HG02870 (cell line): ENCODE results near the gene PDZRN3.

Experiments used
- ATAC-seq: cut with Tn5 transposase; IDR thresholded peaks from one replicate; pipeline ENCODE4 v1.9.1; 2021; ENCODE audit warnings: mild to moderate bottlenecking, moderate library complexity; ENCODE audit not compliant: unreplicated experiment

PDZRN3 gene

DNA sequence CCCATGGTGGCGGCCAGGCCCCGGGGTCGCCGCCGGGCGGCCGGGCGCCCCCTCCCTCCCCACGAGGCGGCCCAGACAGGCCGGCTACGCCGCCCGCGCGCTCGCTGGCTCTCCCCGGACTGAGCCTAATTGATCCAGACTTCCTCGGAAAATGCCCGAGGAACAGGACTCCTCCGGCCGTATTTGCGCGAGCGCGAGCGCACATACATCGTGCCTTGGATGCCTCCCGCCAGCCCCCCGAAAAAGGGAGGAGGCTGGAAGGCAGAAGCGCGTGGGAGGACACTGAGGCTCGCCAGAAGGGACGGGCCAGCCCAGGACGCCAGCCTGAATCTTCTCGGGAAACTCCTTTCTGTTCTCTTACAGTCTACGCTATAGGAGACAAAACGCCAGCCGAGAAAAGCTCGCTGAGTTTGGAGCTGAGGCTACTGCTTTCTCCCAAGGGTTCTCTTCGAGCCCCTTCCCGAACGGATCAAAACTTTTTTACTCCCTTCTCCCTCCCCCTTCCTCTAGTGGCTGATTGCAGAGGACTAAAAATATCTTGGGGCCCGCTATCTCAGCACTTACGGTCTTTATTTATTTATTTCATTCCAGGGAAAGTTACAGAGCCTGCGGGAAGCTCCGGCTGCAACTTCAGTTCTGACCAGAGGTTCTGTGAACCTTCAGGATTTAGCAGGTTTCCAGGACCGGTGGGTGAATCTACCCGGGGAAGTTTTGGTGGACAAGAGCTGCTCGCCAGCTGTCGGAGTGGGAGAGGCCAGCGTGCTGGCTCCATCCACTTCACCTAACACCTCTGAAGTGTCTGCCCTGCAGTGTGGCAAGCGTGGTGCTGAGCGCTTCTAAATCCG is at the start of gene PDZRN3:
Gene PDZRN3 (minus strand): TSS at position 121 of the 845 bp plus-strand sequence.
- ATAC-seq, result no peak

GRCh38 chr3:73674280-73674679 is 49.5 kb upstream of the PDZRN3 start:
- no peak for ATAC-seq

- no peak for ATAC-seq
Measured at GRCh38 chr3:73669260-73669659, 44.5 kb upstream of the PDZRN3 start.

- ATAC-seq, result no peak
Measured at GRCh38 chr3:73668391-73668790, 43.6 kb upstream of the PDZRN3 start.

GRCh38 chr3:73667889-73668288 is 43.1 kb upstream of the PDZRN3 start:
- no peak for ATAC-seq

- no peak for ATAC-seq
Measured at GRCh38 chr3:73665286-73665685, 40.5 kb upstream of the PDZRN3 start.

GRCh38 chr3:73664389-73664788 is 39.6 kb upstream of the PDZRN3 start:
- ATAC-seq, result no peak

DNA sequence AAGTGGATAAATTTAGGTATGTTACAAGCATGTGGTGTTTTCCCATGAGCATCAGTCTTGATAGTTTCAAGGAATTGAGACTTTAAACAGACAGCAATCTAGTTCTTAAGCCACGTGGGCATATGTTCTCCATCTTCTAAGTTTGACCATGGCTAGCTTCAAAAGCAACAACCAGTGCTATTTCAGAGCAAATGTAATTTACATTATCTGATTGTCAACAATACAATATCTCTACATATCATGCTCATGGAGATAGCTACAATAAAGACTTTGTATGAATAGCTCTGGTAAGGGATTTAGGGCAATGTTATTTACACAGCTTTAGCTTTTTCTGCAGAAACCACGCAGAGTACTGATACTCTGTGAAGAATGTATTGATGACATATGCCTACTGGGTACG is 38.8 kb upstream of the PDZRN3 start:
- no peak for ATAC-seq

- no peak for ATAC-seq
Measured at GRCh38 chr3:73661265-73661664, 36.5 kb upstream of the PDZRN3 start.

- ATAC-seq, result no peak
Measured at GRCh38 chr3:73658227-73658626, 33.5 kb upstream of the PDZRN3 start.

DNA sequence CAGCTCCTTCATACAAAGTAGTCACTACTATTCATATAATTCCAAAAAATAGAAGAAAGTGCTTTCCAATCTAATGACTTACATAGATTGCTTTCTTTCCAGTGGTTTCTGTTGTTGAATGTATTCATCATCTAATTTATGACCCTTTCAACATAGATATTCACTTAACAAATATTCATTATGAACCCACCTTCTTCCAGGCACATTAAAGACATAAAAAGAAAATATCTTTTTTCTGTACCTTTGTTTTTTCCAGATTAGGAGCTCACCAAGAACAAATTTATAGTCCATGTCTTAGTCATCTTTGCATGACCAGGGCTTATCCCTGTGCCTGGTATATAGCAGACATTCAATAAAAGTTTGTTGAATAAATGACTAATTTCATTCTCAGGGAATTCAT is 32.4 kb upstream of the PDZRN3 start:
- no peak for ATAC-seq

DNA sequence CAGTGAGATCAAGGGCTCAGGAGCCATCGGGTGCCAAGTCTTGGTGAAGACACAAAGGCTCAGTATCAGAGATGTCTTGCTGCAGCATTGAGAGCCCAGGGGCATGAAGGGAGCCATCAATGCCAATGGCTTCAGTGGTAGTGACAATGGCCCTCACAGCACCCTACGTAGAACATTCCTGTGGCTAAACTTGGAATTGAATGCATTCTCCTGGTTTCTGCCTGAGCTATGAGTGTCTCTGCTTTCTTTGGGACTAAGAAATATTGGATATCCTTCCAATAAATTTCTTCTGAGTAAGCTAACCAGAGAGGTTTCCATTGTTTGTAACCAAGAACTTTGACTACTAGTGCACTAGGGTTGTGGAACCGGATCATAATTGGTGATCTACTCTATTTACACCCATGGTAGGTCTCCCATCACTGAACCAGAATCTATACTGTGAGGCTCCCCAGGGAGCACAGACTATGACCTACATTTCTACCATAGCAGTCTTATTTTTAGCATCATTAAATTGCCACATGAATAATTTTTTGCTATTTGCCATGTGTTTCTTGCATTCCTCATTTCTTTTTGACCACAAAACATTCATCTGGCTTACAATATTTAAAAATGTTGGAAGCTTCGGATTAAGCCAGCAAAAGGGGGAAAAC is 31.6 kb upstream of the PDZRN3 start:
- no peak for ATAC-seq

- no peak for ATAC-seq
Measured at GRCh38 chr3:73655197-73655596, 30.5 kb upstream of the PDZRN3 start.

- ATAC-seq, result no peak
Measured at GRCh38 chr3:73653877-73654276, 29.1 kb upstream of the PDZRN3 start.

GRCh38 chr3:73653351-73653750 is 28.6 kb upstream of the PDZRN3 start:
- no peak for ATAC-seq

GRCh38 chr3:73652896-73653295 is 28.2 kb upstream of the PDZRN3 start:
- ATAC-seq, result no peak

DNA sequence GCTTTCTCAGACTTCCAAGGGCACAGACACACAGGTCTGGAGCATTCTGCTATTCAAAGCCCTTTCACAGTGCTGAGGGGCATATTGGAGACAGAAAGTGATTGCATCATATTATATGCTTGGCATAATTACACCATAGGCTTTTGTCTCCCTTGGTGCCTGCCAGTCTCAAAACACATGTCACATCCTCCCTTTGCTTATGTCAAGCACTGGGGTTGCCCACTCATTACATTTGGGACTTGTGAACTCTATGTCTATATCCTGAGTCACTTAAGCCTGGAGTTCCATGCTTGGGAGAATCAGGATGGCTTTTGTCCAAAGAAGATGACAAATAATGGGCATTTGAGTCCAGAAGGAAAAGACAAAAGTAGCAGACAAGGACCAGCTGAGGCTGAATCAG is 12.3 kb upstream of the PDZRN3 start:
- ATAC-seq, result no peak

GRCh38 chr3:73635254-73635653 is 10.5 kb upstream of the PDZRN3 start:
- no peak for ATAC-seq

DNA sequence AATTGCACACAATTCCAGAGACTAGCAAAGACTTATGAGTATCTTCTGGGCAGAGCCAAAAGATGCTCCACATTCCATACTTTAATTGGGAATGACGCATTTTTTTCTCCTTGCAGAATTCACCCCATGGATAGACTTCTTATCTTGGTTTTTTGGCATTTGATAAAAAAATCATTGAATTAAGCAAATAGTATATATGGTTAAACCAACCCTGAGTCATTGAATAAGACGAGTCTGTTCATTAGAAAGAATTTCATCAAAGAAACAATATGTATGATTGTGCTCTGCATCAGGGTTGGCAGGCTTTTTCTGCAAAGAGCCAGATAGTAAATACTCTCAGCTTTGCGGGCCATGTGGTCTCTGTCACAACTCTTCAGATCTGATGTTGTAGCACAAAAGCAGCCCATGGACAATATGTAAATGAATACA is 9.2 kb upstream of the PDZRN3 start:
- ATAC-seq, result no peak

GRCh38 chr3:73633453-73633852 is 8.7 kb upstream of the PDZRN3 start:
- ATAC-seq, result no peak

GRCh38 chr3:73626106-73626505 is 1.4 kb upstream of the PDZRN3 start:
- no peak for ATAC-seq

DNA sequence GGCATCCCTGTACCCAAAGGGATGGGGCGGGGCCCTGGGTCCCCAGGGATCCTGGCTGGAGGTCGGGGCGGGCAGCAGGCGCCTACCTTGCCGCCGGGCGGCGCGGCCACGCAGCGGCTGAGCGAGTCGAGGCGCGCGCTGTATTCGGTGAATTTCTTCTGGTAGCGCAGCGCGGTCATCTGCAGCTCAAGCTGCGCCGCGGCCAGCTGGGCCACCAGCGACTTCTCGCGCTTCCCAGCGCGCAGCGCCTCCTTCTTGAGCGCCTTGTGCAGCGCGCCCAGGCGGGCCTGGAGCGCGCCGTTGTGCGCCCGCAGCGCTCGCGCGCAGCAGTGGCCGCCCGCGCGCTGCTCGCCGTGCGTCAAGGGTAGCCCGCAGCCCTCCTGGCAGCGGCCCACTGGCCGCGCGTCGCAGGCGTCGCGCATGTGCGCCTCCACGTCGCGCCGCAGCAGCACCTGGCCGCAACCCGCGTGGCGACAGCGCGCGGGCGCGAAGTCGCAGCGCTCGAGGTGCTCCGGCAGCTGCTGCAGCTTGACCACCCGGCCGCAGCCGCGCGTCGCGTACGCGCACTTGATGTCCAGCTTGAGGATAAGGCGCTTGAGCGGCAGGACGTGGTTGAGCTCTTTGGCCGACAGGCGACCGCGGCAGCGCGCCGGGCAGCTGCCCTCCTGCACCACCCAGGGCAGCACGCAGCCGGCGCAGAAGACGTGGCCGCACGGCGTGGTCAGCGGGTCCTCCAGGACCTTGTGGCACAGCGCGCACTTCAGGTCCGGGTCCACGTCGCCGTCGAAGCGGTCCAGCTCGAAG is 522 bp downstream of the PDZRN3 start:
- ATAC-seq, result no peak
